OCI-LY3 (cell line): ENCODE results near the gene PILRA.

Experiments used
- EZH2phosphoT487 ChIP-seq: fragments of 200-600 bp; shearing (Covaris generic); IDR thresholded peaks from 2 replicates; pipeline ENCODE4 v1.6.1; 2018; ENCODE audit warnings: antibody characterized with exemption, mixed run types, low read depth
- TF ChIP-seq, protein P1 (sequence below): fragments of 200-600, 300-600 bp; sonication (generic); IDR thresholded peaks from 2 replicates; pipeline ENCODE4 v1.5.1; 2014; ENCODE audit warnings: antibody characterized with exemption, low read length, low read depth

DNA sequence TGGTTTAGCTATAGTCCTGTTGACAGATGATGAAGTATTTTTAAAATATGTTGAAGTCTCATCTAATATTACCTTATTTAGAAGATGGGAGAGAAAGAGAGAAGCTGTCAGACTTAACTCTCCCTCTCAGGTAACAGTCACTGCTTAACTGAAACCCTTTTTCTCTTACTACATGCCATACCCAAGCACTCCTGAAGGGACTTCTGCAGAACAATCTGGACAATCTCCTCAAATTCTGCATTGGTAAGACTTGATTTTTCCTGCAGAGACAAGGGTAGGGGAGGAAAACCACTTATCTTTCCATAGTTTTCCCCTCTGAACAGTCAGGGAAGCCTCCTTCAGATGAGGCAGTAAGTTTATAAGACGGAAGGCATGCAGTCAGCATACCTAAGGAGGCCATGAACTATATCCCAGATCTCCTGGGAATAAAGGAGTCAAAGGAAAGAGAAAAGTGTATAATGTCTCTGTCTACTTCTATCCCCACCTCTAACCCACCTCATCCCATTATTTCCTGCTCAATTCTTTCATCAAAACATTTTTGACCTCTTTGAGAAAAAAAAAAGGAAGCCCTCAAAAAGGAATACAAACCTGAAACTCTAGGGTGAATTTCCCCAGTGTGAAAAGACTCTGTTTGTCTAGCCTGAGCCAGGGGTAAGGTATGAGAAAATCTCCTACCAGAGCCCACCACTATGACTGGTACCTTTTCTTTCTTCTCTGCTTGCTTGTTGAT is 45.8 kb downstream of the PILRA start:
- TF ChIP-seq, protein P1, sequence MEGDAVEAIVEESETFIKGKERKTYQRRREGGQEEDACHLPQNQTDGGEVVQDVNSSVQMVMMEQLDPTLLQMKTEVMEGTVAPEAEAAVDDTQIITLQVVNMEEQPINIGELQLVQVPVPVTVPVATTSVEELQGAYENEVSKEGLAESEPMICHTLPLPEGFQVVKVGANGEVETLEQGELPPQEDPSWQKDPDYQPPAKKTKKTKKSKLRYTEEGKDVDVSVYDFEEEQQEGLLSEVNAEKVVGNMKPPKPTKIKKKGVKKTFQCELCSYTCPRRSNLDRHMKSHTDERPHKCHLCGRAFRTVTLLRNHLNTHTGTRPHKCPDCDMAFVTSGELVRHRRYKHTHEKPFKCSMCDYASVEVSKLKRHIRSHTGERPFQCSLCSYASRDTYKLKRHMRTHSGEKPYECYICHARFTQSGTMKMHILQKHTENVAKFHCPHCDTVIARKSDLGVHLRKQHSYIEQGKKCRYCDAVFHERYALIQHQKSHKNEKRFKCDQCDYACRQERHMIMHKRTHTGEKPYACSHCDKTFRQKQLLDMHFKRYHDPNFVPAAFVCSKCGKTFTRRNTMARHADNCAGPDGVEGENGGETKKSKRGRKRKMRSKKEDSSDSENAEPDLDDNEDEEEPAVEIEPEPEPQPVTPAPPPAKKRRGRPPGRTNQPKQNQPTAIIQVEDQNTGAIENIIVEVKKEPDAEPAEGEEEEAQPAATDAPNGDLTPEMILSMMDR: no peak
- no peak for TF ChIP-seq EZH2phosphoT487
